SW480 (cell line): ENCODE measurements around the gene ADIRF.
"Not testable (repeated sequence)": the region's sequence is repeated elsewhere in the genome, so short reads cannot be mapped to it uniquely, and the experiment has no call there.

Experiments used
- DNase-seq: peaks from one replicate; pipeline ENCODE4 v3.0.0-alpha.2; 2016; ENCODE audit warnings: low spot score

The ADIRF gene

DNA sequence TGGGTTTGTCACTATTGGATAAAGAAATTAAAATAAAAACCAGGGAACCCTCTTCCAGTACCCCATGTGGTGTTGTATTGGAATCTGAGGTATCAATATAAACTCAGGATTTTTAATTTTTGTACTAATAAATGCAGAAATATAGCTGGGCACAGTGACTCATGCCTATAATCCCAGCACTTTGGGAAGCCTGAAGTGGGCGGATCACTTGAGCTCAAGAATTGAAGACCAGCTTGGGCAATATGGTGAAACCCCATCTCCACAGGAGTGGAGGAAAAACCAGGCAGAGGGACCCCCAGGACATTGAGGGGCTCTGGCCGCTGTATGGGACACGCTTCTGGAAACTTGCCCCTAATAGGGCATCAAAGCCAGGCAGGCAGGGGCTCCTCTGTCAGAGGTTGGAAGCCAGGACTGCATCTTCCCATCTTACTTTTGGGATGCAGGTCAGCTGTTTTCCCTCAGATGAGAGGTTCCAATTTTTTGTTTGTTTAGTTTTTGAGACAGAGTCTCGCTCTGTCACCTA is 11.1 kb downstream of the ADIRF start:
- DNase-seq = no peak

DNA sequence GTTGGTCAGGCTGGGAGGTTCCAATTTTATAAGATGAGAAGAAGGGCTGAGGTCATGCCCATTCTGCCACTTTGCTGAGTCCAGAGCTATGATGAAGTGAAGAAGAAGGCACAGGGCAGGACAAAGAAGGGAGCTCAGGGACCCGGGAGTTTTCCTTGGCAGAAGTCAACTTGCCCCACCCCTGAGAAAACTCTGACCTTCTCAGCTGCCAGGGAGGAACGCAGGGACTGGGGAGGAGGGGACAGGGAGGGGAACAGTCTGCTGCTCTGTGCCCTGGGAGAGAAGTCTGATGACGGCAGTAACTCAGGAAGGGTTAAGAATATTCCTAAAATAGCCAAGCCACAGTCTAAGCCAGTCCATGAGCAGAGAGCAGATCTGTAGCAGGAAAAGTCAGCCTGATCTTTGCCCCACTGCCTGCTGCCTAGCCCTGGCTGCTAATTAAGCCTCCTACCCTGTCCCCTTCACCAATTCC is 11.7 kb downstream of the ADIRF start:
- no peak for DNase-seq

DNA sequence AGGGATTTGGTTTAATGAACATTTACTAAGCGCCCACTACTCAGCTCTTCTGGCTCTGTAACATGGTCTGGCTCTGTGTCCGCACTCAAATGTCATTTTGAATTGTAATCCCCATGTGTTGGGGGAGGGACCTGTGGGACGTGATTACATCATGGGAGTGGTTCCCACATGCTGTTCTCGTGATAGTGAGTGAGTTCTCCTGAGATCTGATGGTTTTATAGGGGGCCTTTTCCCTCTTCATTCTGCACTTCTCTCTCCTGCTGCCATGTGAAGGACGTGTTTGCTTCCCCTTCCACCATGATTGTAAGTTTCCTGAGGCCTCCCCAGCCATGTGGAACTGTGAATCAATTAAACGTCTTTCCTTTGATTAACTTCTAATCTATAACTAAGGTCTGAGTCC is 12.7 kb downstream of the ADIRF start:
- DNase-seq = not testable (repeated sequence)

DNA sequence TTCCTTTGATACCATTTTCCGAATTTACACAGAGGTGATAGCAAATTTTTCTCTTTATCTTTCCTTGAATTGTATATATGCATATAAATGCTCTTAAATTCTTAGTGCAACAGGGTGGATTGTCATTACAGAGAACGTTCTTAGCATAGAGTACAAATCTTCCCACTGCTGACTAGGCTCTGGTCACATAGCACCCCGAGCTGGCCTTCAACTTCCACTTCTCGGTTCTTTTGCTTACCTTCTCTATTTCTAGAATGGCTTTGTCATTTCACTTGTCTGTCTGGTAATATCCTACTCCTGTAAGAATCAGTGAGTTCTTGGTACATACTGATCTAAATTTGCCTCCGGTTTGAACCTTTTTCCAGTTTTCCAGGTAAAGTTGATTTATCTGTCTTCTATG is 13.4 kb downstream of the ADIRF start:
- no peak for DNase-seq

DNA sequence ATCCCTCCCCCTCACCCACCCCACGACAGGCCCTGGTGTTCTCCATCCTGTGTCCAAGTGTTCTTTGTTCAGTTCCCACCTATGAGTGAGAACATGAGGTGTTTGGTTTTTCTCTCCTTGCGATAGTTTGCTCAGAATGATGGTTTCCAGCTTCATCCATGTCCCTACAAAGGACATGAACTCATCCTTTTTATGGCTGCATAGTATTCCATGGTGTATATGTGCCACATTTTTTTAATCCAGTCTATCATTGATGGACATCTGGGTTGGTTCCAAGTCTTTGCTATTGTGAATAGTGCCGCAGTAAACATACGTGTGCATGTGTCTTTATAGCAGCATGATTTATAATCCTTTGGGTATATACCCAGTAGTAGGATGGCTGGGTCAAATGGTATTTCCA is 16.2 kb downstream of the ADIRF start:
- DNase-seq = not testable (repeated sequence)

DNA sequence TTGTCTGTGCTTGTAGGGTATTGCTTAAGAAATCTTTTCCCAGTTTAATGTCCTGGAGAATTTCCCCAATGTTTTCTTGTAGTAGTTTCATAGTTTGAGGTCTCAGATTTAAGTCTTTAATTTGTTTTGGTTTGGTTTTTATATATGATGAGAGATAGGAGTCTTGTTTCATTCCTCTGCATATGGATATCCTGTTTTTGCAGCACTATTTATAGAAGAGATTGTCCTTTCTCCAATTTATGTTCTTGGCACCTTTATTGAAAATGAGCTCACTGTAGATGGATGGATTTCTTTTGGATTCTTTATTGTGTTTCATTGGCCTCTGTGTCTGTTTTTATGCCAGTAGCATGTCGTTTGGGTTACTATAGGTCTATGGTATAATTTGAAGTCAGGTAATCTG is 20.2 kb downstream of the ADIRF start:
- DNase-seq = no peak

DNA sequence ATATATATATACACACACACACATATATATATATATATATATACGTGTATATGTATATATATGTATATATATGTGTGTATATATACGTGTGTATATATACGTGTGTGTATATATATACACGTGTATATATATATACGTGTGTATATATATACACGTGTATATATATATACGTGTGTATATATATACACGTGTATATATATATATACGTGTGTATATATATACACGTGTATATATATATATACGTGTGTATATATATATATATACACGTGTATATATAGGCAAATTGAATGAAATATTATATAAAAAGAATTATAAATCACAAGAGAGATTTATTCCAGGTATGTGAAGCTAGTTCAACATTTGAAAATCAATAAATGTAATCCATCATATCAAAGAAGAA is 23.1 kb downstream of the ADIRF start:
- not testable (repeated sequence) for DNase-seq

DNA sequence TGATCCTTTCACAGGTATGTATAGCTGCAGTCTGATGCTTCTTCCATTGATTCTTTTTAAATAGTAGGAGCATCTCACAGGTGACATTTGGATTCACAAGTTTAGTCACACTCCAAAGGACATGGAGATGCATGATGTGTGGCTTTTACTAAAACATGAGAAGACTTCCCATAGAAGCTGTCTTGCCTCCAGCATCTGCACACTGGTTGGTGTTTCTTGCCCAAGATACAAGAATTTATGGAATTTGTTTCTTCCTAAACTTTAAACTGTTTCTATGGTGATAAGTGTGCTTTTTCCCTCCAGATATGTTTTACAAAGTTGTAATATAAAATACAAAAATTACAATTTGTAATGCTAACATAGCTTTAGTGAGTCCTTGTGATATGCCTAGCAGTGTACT is 24.2 kb downstream of the ADIRF start:
- DNase-seq = no peak

DNA sequence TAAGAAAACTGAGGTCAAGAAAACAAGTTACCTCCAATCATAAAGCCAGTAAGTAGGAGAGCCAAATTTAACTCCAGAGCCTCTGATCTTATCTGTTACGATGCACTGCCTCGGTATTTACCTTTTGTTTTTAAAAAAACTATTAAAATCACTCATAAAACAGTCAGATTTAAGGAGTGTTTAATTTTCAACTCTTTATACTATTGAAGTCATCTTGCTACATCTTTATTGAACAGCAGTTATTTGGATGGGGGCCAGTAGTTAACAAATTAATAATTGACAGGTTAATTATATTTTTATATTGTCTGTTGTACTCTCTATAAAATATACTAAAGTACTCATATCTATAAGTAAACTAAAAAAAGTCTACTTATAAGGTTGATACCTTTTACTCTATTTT is 24.6 kb downstream of the ADIRF start:
- no peak for DNase-seq

DNA sequence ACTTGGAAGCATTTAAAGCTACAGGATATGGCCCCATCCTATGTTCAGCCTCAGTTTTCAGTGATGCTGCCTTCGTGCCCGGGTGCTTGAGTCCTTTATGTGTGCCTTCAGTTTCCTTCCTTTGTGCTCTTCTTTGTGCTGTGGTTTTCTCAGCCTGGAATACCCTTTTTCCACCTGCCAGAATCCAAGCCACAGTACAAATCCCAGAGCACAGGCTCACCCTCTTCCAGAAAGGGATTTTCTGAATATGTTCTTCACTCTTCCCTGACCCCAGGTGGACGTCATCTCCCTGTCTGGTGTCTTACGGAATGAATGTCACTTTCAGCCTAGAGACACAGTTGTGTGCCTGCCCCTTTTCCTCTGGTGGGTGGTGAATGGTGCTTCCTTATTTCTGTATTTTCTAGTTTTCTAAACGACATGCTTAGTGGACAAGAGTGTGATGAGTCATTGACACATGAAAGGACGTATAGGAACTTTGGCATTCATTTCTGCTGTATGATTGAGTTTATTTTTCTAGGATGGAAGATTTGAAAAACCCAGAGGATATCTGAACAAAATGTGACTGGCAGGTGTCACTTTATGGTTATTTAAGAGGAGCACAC is 31.6 kb downstream of the ADIRF start:
- not testable (repeated sequence) for DNase-seq

DNA sequence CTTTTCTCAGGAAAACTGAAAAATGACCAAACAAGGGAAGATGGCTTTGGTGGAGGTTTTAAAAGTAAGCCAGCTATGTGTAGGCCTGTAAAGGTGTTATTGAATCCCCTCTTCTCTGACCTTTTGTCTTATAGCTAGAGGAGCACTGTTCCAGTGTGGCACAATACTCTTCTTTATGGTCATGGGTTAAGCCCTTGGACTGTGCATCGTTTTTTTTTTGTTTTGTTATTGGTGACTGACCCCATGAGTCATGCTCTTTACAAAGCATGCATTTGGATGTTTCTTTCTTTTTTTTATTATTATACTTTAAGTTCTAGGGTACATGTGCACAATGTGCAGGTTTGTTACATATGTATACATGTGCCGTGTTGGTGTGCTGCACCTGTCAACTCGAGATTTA is 32.2 kb downstream of the ADIRF start:
- no peak for DNase-seq

DNA sequence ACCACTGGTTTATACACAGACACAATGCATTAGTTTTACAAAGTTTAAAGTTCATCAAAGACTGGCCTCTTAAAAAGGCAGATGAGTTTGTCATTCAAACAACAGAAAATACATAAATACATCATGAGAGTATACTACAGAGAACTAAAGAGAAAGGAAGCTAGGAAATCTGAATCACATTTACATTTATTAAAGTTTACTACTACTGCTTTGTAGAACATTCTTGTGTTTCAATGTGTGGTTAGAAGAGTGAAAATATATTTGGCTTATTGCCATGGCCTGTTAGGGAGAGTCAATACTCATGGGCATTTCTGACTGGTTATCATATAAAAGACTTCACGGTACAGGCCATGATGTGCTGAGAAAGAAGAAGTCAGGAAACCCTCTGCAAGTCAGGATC is 38.8 kb downstream of the ADIRF start:
- DNase-seq = not testable (repeated sequence)

DNA sequence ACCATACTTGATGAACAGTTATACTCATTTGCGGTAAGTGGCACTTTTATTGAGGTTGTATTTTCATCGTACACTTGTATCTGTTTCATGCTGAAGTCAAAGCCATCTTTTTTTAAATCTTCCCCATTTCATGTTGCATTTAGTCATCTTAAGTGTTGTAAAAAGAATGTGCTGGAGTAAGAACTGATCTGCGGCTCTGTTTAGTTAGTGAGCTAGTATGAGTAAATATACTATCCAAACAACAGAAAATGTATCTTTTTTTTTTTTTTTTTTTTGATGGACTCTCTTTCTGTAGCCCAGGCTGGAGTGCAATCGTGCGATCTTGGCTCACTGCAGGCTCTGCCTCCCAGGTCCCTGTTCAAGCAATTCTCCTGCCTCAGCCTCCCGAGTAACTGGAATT is 39.4 kb downstream of the ADIRF start:
- not testable (repeated sequence) for DNase-seq

DNA sequence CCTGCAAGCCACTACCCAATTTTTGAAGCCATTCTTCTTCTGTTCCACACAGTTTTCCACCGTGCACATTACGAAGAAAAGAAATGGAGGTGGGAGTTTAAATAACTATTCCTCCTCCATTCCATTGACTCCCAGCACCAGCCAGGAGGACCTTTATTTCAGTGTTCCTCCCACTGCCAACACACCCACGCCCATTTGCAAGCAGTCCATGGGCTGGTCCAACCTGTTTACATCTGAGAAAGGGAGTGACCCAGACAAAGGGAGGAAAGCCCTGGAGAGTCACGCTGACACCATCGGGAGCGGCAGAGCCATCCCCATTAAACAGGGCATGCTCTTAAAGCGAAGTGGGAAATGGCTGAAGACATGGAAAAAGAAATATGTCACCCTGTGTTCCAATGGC is 40.0 kb downstream of the ADIRF start:
- not testable (repeated sequence) for DNase-seq

DNA sequence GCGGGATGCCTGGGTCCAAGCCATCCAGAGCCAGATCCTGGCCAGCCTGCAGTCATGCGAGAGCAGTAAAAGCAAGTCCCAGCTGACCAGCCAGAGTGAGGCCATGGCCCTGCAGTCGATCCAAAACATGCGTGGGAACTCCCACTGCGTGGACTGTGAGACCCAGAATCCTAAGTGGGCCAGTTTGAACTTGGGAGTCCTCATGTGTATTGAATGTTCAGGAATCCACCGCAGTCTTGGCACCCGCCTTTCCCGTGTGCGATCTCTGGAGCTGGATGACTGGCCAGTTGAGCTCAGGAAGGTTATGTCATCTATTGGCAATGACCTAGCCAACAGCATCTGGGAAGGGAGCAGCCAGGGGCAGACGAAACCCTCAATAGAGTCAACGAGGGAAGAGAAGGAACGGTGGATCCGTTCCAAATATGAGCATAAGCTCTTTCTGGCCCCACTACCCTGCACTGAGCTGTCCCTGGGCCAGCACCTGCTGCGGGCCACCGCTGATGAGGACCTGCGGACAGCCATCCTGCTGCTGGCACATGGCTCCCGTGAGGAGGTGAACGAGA is 40.9 kb downstream of the ADIRF start:
- not testable (repeated sequence) for DNase-seq

DNA sequence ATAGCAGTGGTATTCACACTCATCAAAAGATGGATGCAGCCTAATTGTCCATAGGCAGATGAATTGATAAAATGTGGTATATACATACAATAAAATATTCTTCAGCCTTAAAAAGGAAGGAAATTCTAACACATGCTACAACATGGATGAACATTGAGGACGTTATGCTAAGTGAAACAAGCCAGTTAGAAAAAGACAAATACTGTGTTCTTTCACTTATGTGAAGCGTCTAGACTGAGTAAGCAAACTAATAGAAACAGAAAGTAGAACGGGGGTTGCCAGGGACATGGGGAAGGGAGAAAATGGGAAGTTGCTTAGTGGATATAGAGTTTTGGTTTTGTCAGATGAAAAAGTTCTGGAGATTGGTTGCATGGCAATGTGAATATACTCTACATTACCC is 45.2 kb downstream of the ADIRF start:
- not testable (repeated sequence) for DNase-seq

DNA sequence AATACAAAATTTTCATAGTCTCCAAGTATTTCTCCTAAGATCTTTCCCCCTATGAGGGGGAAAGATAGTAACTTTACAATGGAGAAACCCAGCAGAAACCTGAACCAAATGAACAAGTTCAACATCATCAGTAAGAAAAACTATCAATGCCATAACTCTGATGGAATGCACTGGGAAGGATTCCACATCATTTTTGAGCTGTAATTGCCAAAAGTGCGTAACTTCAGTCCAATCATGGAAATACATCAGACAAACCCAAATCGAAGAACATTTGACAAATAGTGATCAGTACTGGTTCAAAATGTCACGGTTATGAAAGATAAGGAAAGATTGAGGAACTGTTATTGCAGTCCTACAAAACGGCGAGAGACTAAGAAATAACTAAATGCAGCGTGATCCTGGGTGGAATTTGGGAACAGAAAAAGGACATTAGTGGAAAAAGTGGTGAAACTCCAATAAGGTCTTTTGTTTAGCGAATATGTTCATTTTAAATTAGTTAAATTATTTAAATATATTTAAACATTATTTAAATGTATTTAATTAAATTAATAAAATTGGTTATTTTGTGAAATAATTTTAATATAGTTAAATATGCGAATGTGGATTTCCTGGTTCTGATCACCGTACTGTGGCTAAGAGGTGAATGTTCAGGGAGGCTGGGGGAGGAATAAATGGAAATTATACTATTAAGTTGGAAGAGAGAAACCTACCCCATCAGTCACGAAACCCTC is 46.9 kb downstream of the ADIRF start:
- not testable (repeated sequence) for DNase-seq

DNA sequence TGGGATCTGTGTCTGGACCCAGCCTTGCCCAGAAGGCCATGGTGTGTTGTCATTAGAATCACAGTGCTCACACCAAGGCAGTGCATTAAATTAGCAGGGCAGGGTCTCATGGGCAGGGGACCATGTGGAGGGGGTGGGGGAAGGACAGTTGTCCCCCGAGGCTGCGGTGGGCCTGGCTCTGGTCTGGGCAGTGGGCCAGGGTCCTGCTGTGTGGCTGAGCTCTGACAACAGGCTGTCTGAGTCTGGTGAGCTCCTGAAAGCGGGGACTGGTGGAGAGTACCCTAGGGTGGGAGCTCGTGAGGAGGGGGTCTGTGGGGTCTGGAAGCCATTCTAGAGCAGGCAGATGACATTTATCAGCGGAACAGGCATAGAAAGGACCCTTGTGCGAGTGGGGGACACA is 49.8 kb downstream of the ADIRF start:
- DNase-seq = not testable (repeated sequence)

DNA sequence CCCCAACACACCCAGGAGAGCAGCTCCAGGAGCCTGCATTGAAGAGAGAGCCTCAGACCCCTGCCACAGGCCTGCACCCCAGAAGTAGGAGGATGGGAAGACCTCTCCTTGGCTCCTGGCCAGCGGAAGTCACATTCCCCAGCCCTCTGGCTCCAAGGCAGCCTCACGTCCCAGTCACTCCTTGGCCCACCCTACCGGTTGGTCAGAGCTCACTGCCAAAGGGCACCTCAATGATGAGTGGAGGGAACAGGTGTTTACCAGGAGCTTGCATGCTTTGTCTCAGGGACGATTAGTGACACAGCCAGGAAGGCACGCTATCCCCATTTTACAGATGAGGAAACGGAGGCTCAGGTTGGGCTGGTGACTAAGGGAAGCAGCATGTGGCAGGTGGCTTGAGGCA is 50.8 kb downstream of the ADIRF start:
- not testable (repeated sequence) for DNase-seq

DNA sequence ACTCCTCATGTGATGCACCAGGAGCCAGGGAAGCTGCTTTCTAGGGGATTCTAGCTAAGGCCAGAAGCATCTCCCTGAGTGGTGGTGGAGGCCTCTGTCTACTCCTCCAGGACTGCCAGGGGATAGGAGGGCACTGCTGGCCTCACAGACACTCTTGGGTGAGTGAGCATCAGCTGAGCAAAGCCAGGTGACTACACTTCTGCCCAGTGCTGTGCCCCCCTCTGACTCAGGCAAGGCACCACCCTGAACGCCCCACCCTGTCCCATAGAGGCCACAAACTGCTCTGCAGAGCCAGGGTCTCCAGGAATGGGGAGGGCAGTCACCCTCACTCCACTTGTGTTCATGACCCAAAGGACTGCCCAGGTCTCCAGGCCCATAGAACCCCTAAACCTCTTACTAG is 51.2 kb downstream of the ADIRF start:
- not testable (repeated sequence) for DNase-seq

DNA sequence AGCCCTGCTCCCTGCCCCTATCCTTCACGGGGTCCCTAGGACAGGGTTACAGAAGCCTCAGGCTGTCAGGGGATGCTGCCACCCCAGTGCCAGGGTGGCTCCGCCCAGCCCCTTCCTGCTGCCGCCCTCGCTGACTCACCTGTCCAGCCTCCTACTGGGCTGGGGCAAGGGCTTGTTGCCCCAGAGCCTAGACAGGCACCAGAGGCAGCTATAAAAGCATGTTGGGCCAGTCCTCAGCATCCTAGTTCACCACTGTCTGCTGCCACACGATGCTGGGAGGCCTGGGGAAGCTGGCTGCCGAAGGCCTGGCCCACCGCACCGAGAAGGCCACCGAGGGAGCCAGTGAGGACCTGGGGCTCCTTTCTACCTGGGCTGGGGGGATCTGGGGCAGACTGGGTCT is 51.8 kb downstream of the ADIRF start, which contains the start of gene FAM25A:
TSS of gene FAM25A (plus strand) at position 239 of the 400 bp plus-strand sequence. CDS start at position 270, 31 bp downstream.
- not testable (repeated sequence) for DNase-seq
